HEK293 (cell line): ENCODE results near the gene CHST3.

ENCODE experiments used
- BCL11B ChIP-seq: fragments of 450-650 bp; formaldehyde crosslinking; IDR thresholded peaks from 2 replicates; pipeline ENCODE4 v1.5.1; 2016; ENCODE audit warnings: low read depth, missing biosample characterization, missing genetic modification characterization
- KLF17 ChIP-seq: fragments of 450-650 bp; formaldehyde crosslinking; IDR thresholded peaks from 2 replicates; pipeline ENCODE4 v1.5.1; 2016; ENCODE audit warnings: missing biosample characterization, missing genetic modification characterization
- KLF7 ChIP-seq: fragments of 450-650 bp; formaldehyde crosslinking; IDR thresholded peaks from 2 replicates; pipeline ENCODE4 v1.5.1; 2016; ENCODE audit warnings: missing biosample characterization, missing genetic modification characterization, borderline replicate concordance
- SCRT1 ChIP-seq: fragments of 450-650 bp; formaldehyde crosslinking; IDR thresholded peaks from 2 replicates; pipeline ENCODE4 v1.5.1; 2016; ENCODE audit warnings: missing biosample characterization, missing genetic modification characterization, borderline replicate concordance
- TSHZ1 ChIP-seq: fragments of 450-650 bp; formaldehyde crosslinking; IDR thresholded peaks from 2 replicates; pipeline ENCODE4 v1.5.1; 2016; ENCODE audit warnings: missing biosample characterization, missing genetic modification characterization, borderline replicate concordance
- WT1 ChIP-seq: fragments of 450-650 bp; formaldehyde crosslinking; IDR thresholded peaks from 2 replicates; pipeline ENCODE4 v1.5.1; 2016; ENCODE audit warnings: missing biosample characterization, missing genetic modification characterization
- YY1 ChIP-seq: fragments of 450-650 bp; formaldehyde crosslinking; IDR thresholded peaks from 2 replicates; pipeline ENCODE4 v1.5.1; 2018; ENCODE audit warnings: missing biosample characterization, missing genetic modification characterization
- ZBTB10 ChIP-seq: fragments of 450-650 bp; formaldehyde crosslinking; IDR thresholded peaks from 2 replicates; pipeline ENCODE4 v1.5.1; 2016; ENCODE audit warnings: missing biosample characterization, missing genetic modification characterization
- ZBTB49 ChIP-seq: fragments of 450-650 bp; formaldehyde crosslinking; IDR thresholded peaks from 2 replicates; pipeline ENCODE4 v1.5.1; 2016; ENCODE audit warnings: missing biosample characterization, missing genetic modification characterization, low read depth
- ZFP41 ChIP-seq: fragments of 450-650 bp; formaldehyde crosslinking; IDR thresholded peaks from 2 replicates; pipeline ENCODE4 v1.5.1; 2016; ENCODE audit warnings: missing biosample characterization, missing genetic modification characterization, borderline replicate concordance
- ZNF133 ChIP-seq: fragments of 450-650 bp; formaldehyde crosslinking; IDR thresholded peaks from 2 replicates; pipeline ENCODE4 v1.5.1; 2016; ENCODE audit warnings: missing biosample characterization, missing genetic modification characterization
- ZNF155 ChIP-seq: fragments of 450-650 bp; formaldehyde crosslinking; IDR thresholded peaks from 2 replicates; pipeline ENCODE4 v1.5.1; 2016; ENCODE audit warnings: missing biosample characterization, missing genetic modification characterization
- ZNF169 ChIP-seq: fragments of 450-650 bp; formaldehyde crosslinking; IDR thresholded peaks from 2 replicates; pipeline ENCODE4 v1.5.1; 2016; ENCODE audit warnings: missing biosample characterization, missing genetic modification characterization
- ZNF184 ChIP-seq: fragments of 450-650 bp; IDR thresholded peaks from 2 replicates; pipeline ENCODE4 v1.5.1; 2018; ENCODE audit warnings: missing biosample characterization, mild to moderate bottlenecking, missing genetic modification characterization
- ZNF23 ChIP-seq: fragments of 450-650 bp; formaldehyde crosslinking; IDR thresholded peaks from 2 replicates; pipeline ENCODE4 v1.5.1; 2016; ENCODE audit warnings: missing biosample characterization, missing genetic modification characterization, borderline replicate concordance
- ZNF239 ChIP-seq: fragments of 450-650 bp; formaldehyde crosslinking; IDR thresholded peaks from 2 replicates; pipeline ENCODE4 v1.5.1; 2016; ENCODE audit warnings: missing biosample characterization, missing genetic modification characterization
- ZNF266 ChIP-seq: fragments of 450-650 bp; formaldehyde crosslinking; IDR thresholded peaks from 2 replicates; pipeline ENCODE4 v1.5.1; 2016; ENCODE audit warnings: missing biosample characterization, missing genetic modification characterization, low read depth
- ZNF341 ChIP-seq: fragments of 450-650 bp; formaldehyde crosslinking; IDR thresholded peaks from 2 replicates; pipeline ENCODE4; 2016; ENCODE audit warnings: low read depth, missing biosample characterization, missing genetic modification characterization
- ZNF549 ChIP-seq: fragments of 450-650 bp; IDR thresholded peaks from 2 replicates; pipeline ENCODE4 v1.5.1; 2018; ENCODE audit warnings: missing biosample characterization, missing genetic modification characterization, mild to moderate bottlenecking, inconsistent platforms, moderate library complexity
- ZNF558 ChIP-seq: fragments of 450-650 bp; formaldehyde crosslinking; IDR thresholded peaks from 2 replicates; pipeline ENCODE4 v1.5.1; 2016; ENCODE audit warnings: missing biosample characterization, missing genetic modification characterization
- ZNF596 ChIP-seq: fragments of 450-650 bp; IDR thresholded peaks from 2 replicates; pipeline ENCODE4 v1.5.0; 2018; ENCODE audit warnings: missing biosample characterization, mild to moderate bottlenecking, missing genetic modification characterization, moderate library complexity
- ZNF623 ChIP-seq: fragments of 450-650 bp; formaldehyde crosslinking; IDR thresholded peaks from 2 replicates; pipeline ENCODE4 v1.5.1; 2016; ENCODE audit warnings: missing biosample characterization, missing genetic modification characterization
- ZNF777 ChIP-seq: fragments of 450-650 bp; formaldehyde crosslinking; IDR thresholded peaks from 2 replicates; pipeline ENCODE4 v1.5.1; 2017; ENCODE audit warnings: missing biosample characterization, missing genetic modification characterization, borderline replicate concordance
- ZNF837 ChIP-seq: fragments of 450-650 bp; formaldehyde crosslinking; IDR thresholded peaks from 2 replicates; pipeline ENCODE4 v1.5.1; 2016; ENCODE audit warnings: missing biosample characterization, missing genetic modification characterization
- TF ChIP-seq, protein P1 (sequence below): fragments of 450-650 bp; formaldehyde crosslinking; IDR thresholded peaks from 2 replicates; pipeline ENCODE4 v1.5.1; 2016; ENCODE audit warnings: missing biosample characterization, missing genetic modification characterization
- TF ChIP-seq, protein P2 (sequence below): fragments of 450-650 bp; formaldehyde crosslinking; IDR thresholded peaks from 2 replicates; pipeline ENCODE4 v1.5.1; 2016; ENCODE audit warnings: missing biosample characterization, missing genetic modification characterization

The CHST3 gene

GRCh38 chr10:71999360-72000072 lies 35.3 kb downstream of the CHST3 start (continued):
- TF ChIP-seq, protein P1, sequence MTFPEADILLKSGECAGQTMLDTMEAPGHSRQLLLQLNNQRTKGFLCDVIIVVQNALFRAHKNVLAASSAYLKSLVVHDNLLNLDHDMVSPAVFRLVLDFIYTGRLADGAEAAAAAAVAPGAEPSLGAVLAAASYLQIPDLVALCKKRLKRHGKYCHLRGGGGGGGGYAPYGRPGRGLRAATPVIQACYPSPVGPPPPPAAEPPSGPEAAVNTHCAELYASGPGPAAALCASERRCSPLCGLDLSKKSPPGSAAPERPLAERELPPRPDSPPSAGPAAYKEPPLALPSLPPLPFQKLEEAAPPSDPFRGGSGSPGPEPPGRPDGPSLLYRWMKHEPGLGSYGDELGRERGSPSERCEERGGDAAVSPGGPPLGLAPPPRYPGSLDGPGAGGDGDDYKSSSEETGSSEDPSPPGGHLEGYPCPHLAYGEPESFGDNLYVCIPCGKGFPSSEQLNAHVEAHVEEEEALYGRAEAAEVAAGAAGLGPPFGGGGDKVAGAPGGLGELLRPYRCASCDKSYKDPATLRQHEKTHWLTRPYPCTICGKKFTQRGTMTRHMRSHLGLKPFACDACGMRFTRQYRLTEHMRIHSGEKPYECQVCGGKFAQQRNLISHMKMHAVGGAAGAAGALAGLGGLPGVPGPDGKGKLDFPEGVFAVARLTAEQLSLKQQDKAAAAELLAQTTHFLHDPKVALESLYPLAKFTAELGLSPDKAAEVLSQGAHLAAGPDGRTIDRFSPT (tag by site-specific recombination) = no peak
- TF ChIP-seq ZNF777 (tag by site-specific recombination) = no peak
- TF ChIP-seq WT1 = 0 out of 2 replicates have a peak, but pooled peaks have one; percentile 34
- no peak for TF ChIP-seq ZNF184 (tag by site-specific recombination)
- TF ChIP-seq KLF17 (tag by site-specific recombination) = peak; percentile 85
- TF ChIP-seq KLF7 (tag by site-specific recombination) = no peak
- no peak for TF ChIP-seq ZNF596 (tag by site-specific recombination)
- no peak for TF ChIP-seq ZBTB49 (tag by site-specific recombination)
- peak; percentile 43; the same call in 1 of the 2 replicates for TF ChIP-seq SCRT1 (tag by site-specific recombination)
- no peak for TF ChIP-seq ZNF133 (tag by site-specific recombination)
- no peak for TF ChIP-seq ZNF266 (tag by site-specific recombination)
- TF ChIP-seq BCL11B = no peak
- TF ChIP-seq ZNF239 = no peak
- TF ChIP-seq, protein P2, sequence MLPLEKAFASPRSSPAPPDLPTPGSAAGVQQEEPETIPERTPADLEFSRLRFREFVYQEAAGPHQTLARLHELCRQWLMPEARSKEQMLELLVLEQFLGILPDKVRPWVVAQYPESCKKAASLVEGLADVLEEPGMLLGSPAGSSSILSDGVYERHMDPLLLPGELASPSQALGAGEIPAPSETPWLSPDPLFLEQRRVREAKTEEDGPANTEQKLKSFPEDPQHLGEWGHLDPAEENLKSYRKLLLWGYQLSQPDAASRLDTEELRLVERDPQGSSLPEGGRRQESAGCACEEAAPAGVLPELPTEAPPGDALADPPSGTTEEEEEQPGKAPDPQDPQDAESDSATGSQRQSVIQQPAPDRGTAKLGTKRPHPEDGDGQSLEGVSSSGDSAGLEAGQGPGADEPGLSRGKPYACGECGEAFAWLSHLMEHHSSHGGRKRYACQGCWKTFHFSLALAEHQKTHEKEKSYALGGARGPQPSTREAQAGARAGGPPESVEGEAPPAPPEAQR (tag by site-specific recombination) = no peak
- no peak for TF ChIP-seq ZFP41 (tag by site-specific recombination)
- peak; percentile 43; the same call in 1 of the 2 replicates for TF ChIP-seq ZNF558 (tag by site-specific recombination)
- TF ChIP-seq ZNF23 (tag by site-specific recombination) = no peak
- TF ChIP-seq ZNF169 = no peak
- TF ChIP-seq ZNF837 (tag by site-specific recombination) = no peak
- TF ChIP-seq ZNF623 = no peak
- TF ChIP-seq YY1 (tag by site-specific recombination) = no peak
- no peak for TF ChIP-seq ZNF155 (tag by site-specific recombination)
- TF ChIP-seq ZNF549 (tag by site-specific recombination) = no peak
- peak; percentile 83 for TF ChIP-seq ZNF341 (tag by site-specific recombination)
- no peak for TF ChIP-seq ZBTB10 (tag by site-specific recombination)
- no peak for TF ChIP-seq TSHZ1 (tag by site-specific recombination)
